GM15510 (cell line): ENCODE measurements around the gene SETD7.

Source experiments
- POLR2A ChIP-seq: IDR thresholded peaks from 3 replicates; pipeline ENCODE4 v1.6.1; 2011; ENCODE audit warnings: borderline replicate concordance; ENCODE audit not compliant: insufficient read length; ENCODE audit errors: extremely low read depth

The SETD7 gene

DNA sequence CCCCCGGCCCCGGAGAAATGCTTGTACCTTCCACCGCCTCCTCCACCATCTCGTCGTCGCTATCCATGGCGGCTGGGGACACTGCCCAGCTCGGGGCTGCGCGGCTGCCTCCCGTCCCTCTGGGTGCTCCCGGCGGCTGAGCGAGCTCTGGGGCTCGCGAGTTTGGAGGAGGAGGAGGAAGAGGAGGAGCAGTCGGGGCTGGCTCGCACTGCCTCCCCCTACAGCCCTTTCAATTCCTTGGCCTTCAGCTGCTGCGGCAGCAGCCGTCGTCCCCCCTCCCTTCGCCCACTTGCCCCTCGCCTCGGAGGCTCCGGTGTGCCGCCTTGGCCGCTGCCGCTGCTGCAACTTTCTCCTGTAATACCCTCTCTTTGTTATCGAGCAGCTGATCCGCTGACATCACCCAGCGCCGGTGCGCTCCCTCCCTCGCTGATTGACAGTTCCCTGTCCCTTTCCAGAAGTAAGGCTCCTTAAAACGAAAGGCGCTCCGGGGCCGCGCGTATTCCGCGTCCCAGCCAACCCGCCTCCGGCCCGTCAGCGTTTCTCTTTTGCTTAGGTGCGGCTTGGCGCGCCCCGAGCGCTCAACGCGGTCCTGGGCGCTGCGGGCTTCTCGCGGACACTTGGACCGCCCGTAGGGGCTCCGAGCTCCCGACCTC, at the start of gene SETD7:
Gene SETD7 (minus strand): TSS at position 149 of the 653 bp plus-strand sequence. CDS start 82 bp downstream, at position 67.
- no peak for TF ChIP-seq POLR2A

DNA sequence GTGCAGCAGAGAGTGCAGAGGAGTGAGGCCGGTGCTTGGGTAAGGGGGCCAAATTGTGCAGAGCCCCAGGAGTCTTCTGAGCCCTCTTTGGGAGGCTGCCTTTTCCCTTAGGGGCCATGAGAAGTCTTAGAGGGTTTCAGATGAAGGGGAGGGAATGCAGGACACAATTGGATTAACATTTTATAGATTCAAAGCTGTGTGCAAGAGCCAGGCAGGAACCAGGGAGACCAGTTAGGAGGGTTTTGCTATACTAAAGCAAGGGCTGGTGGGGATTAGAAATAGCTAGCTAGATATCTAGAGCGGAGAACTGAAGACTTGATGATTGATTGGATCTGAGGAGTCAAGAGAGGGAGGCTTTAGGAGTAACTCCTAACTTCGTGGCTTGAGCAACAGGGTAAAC, 49.5 kb upstream of the SETD7 start:
- TF ChIP-seq POLR2A = no peak

DNA sequence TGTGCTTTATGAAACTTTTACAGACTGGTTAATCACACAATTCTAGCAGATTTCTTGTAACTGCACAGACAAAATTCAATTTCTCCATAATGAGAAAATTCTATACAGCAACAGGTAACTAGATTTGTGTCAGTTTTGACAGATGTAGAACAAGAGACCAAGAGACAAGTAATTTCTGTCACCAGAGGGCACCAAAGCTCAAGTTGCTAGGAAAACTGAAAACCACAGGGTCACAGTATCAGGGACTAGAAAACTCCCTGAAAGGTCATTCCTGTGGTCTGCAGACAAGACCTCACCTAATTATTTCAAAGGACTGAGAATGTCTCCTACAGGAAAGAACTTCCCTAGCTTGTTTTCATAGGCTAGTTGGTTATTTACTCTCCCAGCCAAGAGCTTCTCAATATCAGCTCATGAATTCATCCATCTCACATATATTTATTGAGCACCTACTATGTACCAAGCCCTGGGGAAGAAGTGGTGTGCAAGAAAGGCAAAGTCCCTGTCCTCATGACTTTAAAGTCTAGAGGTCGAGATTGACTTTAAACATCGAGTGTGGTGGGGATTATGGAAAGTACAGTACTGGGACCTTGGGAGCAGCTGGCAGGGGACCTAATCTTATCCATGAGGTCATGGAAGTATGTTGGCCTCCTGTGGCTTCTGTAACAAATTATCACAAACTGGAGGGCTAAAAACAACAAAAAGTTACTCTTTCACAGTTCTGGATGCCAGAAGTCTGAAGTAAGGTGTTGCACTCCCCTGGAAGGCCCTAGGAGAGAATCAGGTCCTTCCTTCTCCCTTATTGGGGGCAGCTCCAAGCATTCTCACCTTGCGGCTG, 47.8 kb upstream of the SETD7 start:
- no peak for TF ChIP-seq POLR2A

DNA sequence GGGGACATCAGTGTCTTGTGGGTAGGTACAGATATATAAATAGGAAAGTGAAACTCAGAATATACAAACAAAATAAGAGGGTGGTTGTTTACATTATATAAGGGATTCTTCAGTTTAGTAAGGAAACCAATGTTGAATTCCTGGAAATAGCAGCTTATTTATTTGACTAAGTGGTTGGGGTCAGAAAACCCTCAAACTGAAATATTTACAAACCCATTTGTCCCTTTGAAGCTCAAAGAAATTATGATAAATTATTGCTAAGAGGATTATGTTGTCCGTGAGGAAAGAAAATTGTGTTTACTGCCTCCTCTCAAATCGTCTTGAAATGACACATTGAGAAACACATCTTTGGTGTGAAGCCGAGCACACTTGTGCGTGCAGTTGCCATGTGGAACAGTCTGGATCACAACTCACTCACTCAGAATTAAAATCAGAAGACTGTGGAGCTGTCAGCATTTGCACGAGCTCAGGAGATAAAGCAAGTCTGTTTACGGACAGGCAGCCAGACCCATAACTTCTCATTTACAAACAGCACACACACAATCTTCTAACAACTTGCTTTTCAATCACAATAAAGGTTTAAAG, 46.8 kb upstream of the SETD7 start:
- no peak for TF ChIP-seq POLR2A

DNA sequence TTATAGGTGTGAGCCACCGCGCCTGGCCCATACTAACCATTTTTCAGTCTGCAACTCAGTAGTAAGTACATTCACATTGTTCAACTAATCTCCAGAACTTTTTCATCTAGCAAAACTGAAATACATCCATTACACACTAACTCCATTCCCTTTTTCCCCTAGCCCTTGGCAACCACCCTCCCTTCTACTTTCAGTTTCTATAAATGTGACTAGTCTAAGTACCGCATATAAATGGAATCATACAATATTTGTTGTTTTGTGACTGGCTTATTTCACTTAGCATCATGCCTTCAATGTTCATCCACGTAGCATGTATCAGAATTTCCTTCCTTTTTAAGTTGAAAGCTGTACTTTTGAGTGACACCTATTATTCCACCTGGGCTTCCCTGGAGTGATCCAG, 44.6 kb upstream of the SETD7 start:
- TF ChIP-seq POLR2A = no peak

DNA sequence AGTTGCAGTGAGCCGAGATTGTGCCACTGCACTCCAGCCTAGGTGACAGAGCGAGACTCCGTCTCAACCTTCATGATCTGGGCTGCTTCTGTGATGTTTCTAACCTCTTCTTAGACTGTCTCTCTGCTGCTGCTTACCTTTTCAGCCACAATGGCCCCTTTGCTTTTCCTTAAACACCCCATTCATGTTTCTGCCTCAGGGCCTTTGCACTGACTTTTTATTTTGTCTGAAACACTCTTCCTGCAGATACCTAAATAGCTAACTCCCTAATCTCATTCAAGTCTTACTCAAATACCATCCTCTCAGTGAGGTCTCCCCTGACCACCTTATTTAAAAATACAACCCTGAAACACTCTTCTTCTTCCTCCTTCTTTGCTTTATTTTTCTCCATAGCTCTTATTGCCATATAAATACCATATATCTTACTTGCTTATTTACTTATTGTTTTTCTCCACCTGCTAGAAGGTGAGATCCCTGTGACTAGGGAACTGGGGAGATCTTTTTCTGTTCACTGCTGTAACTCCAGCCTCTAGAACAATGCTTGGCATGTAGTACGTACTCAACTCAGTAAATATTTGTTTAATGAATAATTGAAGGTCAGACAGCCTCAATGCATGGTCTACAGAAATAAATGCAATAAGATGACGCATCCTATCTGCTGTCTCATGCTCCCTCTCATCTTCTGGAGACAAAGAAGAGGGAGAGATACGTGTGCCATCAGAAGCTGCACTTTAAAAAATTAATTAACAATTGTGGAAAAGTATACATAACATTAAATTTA, 43.8 kb upstream of the SETD7 start:
- no peak for TF ChIP-seq POLR2A

DNA sequence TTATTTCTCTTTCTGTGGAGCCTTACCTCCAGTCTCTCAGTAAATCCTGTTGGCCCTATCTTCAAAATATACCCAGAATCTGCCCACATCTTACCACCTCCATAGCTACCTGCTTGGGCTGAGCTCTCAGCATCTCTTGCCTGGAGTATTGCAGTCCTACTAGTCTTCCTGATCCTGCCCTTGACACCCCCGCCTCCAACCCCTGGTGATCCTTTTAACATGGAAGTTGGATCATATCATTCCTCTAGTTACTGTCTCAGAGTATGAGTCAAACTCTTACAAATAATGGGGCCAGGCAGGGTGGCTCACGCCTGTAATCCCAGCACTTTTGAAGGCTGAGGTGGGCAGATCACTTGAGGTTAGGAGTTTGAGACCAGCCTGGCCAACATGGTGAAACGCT, 43.1 kb upstream of the SETD7 start:
- no peak for TF ChIP-seq POLR2A

DNA sequence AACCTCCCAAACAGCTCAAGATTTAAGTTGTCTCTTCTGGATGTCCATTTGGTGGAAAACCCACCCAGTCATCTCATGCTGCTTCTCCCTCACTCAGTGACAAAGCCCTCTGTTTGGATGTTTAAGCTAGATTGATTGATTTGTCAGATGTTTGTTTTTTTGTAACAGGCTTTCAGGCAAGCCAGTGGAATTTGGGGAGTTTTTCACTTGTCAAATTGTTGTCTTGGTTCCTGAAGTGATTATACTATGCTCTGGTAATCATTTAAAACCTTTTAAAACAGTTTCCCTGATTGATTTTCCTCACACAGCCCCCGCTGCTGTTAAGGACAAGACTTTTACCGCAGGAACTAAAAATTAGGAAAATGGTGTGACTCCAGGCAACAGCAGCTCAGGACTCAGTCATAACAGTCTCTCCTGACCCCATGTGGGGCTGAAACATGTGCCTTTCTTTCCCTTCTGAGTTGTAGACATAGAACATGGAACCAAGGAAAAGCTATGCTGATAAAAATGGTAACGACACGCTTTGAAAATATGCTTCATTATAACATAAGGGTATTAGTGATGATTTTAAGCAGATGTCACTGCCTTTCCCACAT, 40.8 kb upstream of the SETD7 start:
- no peak for TF ChIP-seq POLR2A

DNA sequence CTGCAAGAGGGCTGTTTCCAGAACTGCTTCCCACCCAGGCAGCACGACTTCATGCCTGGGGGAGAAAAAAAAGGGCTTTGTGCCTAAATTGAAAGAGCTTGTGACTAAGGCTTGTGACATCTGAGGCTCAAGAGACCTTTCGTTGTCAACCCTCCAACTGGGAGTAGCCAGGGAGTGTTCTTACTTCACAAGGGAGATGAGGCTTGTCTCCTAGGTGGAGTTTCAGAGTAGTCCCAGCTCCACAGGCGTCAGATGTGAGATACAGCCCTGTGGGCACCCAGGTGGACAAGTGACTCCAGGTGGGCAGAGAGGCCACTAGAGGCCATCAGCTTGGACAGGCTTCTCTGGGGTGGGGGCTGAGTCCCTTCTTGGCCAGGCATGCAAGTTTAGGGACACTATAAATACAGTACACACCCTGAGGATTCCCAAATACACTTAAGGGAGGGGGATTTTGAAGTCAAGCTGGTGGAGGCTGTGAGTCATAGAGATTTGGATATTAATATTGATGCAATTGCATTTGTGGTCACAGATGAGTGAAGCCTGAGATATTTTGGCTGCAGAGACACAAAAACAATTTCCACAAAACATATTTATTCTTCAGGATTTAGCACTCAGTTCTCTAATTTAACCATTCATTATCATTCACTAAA, 40.1 kb upstream of the SETD7 start:
- TF ChIP-seq POLR2A = no peak

DNA sequence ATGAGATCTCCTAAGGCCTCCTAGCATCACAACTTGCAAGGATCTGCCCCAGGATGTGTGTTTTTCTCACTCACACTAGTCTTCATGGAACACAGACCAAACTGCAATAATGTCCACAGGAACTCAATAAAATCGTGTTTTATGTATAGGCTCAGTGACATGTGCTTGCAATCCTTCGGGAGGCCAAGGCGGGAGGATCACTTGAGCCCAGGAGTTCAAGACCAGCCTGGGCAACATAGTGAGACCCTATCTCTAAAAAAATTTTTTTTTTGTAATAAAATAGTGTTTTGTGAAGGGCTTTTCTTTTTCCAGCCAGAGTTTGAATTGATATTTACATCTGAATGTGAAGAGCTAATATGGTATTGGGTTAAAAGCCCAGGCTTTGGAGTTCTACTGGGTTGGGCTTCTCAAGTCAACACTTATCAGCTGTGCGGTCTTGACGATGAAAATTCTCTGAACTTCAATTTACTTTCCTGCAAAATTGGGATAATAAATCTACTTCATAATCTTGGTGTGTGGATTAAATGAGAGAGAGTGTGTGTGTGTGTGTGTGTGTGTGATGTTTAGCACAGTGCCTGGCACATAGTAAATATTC, 38.7 kb upstream of the SETD7 start:
- TF ChIP-seq POLR2A = no peak

DNA sequence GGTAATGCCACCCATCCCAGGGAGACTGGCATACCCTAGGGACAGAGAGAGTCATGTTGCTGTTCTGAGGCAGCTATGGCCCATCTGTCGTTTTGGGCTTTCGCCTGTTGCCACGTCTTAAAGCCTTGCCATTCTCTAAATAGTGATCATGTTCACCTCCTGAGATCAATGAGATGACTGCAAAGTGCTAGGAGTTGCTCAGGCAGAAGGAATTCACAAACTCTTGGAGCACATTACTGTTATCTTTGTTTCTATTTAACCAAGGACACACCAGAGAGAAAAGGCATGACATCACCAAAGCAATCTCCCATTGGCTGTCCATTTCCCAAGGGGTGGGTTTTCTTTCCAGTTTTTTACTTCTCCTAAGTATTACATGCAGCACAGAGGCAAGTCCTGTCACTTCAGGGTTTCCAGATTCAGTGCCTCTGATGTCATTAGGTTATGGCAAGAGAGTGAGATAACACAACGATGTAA, 37.1 kb upstream of the SETD7 start:
- no peak for TF ChIP-seq POLR2A

DNA sequence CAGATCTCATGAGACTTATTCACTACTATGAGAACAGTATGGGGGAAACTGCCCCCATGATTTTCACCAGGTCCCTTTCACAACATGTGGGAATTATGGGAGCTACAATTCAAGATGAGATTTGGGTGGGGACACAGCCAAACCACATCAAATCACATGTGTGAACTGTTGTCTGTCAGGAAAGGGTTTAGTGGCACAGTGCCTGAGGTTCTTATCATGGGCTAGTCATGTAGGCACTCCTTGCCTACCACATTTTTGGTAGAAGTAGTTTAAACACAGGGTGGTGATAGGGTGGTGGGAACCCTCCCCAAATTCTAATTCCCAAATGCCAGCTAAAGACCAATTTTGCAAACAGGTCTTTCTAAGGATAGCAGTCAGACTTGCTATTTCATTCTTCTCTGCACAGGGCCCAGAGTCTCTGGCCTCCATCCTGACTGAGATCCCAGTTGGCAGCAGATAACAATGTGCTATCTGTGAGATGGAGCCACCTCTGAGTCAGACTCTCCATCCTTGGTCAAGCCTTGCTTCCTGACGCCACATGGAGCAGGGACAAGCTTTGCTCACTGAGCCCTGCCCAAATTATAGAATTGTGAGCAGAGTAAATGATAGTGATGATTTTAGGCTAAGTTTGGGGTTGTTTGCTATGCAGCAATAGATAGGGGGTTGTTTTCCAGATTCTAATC, 33.5 kb upstream of the SETD7 start:
- TF ChIP-seq POLR2A = no peak

DNA sequence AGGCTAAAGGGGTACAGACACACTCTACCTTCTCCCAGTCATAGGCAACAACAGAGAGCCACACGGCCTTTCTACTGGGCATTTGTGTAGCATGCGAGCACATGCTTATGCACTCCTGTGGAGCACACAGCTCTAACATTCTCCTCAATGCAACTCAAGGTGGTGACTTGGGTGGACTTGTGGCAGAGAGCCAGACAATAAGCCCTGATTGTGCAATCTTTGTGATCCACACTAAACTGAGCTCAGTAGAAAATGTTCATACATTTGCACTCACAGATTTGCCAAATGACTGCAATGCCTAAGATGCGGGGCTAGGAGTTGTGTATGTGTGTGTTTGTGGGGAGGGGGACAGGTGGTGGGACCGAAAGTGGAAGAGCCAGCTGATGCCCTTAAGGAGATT, 31.4 kb upstream of the SETD7 start:
- no peak for TF ChIP-seq POLR2A

DNA sequence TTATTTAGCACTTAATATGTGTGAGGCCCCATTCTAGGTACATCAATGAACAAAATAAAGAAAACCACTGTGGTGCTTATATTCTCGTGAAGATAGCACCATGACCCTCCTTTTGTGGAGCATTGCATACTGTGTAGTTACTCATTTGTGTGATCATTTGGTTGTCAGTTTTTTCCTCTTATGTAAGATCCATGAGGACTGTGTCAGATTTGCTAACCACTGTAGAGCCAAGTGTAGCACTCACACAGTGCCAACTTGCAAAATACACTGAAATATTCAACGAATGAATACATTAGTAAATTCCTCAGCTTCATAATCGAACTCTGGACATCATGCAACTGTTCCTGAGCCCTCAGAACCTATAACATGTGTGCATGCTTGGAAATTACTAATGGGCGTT, 29.5 kb upstream of the SETD7 start:
- no peak for TF ChIP-seq POLR2A

DNA sequence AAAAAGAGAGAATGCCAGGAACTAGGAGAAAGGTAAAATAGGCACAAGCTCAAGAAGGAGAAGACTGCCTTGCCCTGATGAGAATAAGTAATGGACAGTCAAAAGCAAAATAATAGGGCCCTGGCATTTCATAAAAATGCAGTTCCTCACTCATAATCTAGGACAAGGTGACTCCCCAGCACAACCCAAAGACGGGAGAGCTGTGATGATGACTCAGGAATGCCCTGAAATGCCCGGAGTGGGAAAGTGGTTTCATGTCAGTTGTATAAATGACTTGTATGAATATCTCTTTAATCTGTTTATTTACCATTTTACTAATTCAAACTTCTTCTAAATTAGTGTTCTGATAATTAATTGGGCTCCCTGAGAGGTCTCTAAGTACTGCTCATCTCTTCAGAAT, 28.8 kb upstream of the SETD7 start:
- no peak for TF ChIP-seq POLR2A
